ENCODE measurements around the gene TUBB2B. TPM values are rescaled to one million over a fixed set of nuclear protein-coding genes. Genes with fewer than 3 reads are reported as not detected.

Gene TUBB2B
- total RNA-seq, 2 donors from 2014 or later, result 253 to 304 TPM

- no peak overlapping the region for H3K27ac Mint-ChIP-seq
- Histone ChIP-seq H3K9me3 (ENCODE audit: control insufficient read depth, low read length) (no peaks in the 10 kb centered on the region), H3K4me1 (ENCODE audit: control insufficient read depth, insufficient read depth, low read length) (no peaks in the 10 kb centered on the region), H3K36me3 (ENCODE audit: control insufficient read depth, insufficient read depth, low read length) (peaks cover 5% of the 10 kb centered on the region), H3K9ac (ENCODE audit: extremely low read depth, low read length, poor library complexity, severe bottlenecking) (no peak overlapping the region), H3K27ac (ENCODE audit: low read depth, low read length) (no peak overlapping the region), H3K27me3 (ENCODE audit: control insufficient read depth, insufficient read depth, low read length, poor library complexity, severe bottlenecking) (no peaks in the 10 kb centered on the region), H3K4me3 (ENCODE audit: low read length) (no peak overlapping the region)
- H3K27me3 Mint-ChIP-seq (ENCODE audit: insufficient read depth), result no peaks in the 10 kb centered on the region
- no peak overlapping the region for H3K4me3 Mint-ChIP-seq
- peaks cover 8% of the 10 kb centered on the region for H3K4me1 Mint-ChIP-seq
- DNase-seq, result no peak
- no peaks in the 10 kb centered on the region for H3K9me3 Mint-ChIP-seq
- TF ChIP-seq, protein P1, sequence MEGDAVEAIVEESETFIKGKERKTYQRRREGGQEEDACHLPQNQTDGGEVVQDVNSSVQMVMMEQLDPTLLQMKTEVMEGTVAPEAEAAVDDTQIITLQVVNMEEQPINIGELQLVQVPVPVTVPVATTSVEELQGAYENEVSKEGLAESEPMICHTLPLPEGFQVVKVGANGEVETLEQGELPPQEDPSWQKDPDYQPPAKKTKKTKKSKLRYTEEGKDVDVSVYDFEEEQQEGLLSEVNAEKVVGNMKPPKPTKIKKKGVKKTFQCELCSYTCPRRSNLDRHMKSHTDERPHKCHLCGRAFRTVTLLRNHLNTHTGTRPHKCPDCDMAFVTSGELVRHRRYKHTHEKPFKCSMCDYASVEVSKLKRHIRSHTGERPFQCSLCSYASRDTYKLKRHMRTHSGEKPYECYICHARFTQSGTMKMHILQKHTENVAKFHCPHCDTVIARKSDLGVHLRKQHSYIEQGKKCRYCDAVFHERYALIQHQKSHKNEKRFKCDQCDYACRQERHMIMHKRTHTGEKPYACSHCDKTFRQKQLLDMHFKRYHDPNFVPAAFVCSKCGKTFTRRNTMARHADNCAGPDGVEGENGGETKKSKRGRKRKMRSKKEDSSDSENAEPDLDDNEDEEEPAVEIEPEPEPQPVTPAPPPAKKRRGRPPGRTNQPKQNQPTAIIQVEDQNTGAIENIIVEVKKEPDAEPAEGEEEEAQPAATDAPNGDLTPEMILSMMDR (conservative IDR thresholded peaks at IDR 0.05), result no peak
- H3K36me3 Mint-ChIP-seq (ENCODE audit: low read depth), result peaks cover 34% of the 10 kb centered on the region
- WGBS, 2 experiments (ENCODE audit: insufficient coverage in 1 of 2, insufficient read length in 1 of 2), result 74 to 78% methylated on average over 9 of the region's 9 CpGs
Observed at GRCh38 chr6:3265671-3266070, 38.2 kb upstream of the TUBB2B start.

DNA sequence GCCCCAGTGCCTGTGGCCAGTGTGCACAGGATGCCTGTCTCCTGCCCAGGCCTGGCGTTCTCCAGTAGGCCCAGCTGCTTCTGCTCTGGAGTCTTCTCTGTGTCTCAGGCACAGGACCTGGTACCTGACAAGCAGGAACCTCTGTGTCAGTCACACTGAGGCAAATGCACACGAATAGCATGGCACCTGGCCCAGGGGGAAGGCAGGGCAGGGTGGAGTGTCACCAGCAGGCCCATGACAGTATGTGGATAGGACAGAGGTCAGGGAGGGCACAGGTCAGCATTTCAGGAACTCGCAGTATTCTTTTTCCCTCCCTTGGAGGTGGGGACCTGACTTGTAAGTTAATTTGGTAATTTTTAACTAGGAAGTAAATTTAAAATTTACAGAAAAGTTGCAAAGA is 36.9 kb upstream of the TUBB2B start:
- H3K36me3 Mint-ChIP-seq (ENCODE audit: low read depth), result peaks cover 25% of the 10 kb centered on the region
- no peaks in the 10 kb centered on the region for H3K9me3 Mint-ChIP-seq
- TF ChIP-seq, protein P1 (conservative IDR thresholded peaks at IDR 0.05), result no peak
- WGBS, 2 experiments (ENCODE audit: insufficient coverage in 1 of 2, insufficient read length in 1 of 2), result 89 to 96% methylated on average over 1 to 3 of the region's 3 CpGs
- Histone ChIP-seq H3K27me3 (ENCODE audit: control insufficient read depth, insufficient read depth, low read length, poor library complexity, severe bottlenecking) (no peaks in the 10 kb centered on the region), H3K9me3 (ENCODE audit: control insufficient read depth, low read length) (no peaks in the 10 kb centered on the region), H3K9ac (ENCODE audit: extremely low read depth, low read length, poor library complexity, severe bottlenecking) (no peak overlapping the region), H3K27ac (ENCODE audit: low read depth, low read length) (no peak overlapping the region), H3K36me3 (ENCODE audit: control insufficient read depth, insufficient read depth, low read length) (peaks cover 4% of the 10 kb centered on the region), H3K4me3 (ENCODE audit: low read length) (no peak overlapping the region), H3K4me1 (ENCODE audit: control insufficient read depth, insufficient read depth, low read length) (no peaks in the 10 kb centered on the region)
- H3K4me1 Mint-ChIP-seq, result peaks cover 13% of the 10 kb centered on the region
- H3K27ac Mint-ChIP-seq, result no peak overlapping the region
- H3K4me3 Mint-ChIP-seq, result no peak overlapping the region
- DNase-seq, result no peak
- no peaks in the 10 kb centered on the region for H3K27me3 Mint-ChIP-seq (ENCODE audit: insufficient read depth)

DNA sequence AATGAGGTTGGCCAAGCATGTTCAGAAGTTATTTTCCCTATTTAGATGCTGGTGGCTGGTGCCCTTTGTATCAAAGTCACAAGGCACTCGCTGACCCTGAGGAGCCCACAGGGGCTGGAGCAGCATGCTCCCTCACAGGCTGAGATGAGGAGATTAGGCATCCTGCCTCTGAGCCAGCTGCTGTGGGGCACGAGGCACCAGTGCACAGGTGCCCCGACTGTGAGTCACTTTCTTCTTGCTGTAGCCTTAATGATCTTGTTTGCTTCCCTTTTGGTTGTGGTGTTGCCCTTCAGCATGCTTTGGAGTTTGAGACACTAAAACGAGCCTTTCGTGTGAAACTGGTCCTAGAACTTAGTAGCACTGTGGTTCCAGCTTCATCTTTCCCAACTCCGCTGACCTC is 35.6 kb upstream of the TUBB2B start:
- H3K27me3 ChIP-seq (ENCODE audit: control insufficient read depth, insufficient read depth, low read length, poor library complexity, severe bottlenecking), result no peaks in the 10 kb centered on the region
- H3K9me3 ChIP-seq (ENCODE audit: control insufficient read depth, low read length), result no peaks in the 10 kb centered on the region
- Mint-ChIP-seq H3K27ac (no peak overlapping the region), H3K27me3 (ENCODE audit: insufficient read depth) (peaks cover 3% of the 10 kb centered on the region), H3K36me3 (ENCODE audit: low read depth) (peaks cover 14% of the 10 kb centered on the region), H3K4me3 (no peak overlapping the region), H3K4me1 (peaks cover 13% of the 10 kb centered on the region), H3K9me3 (no peaks in the 10 kb centered on the region)
- no peak overlapping the region for H3K27ac ChIP-seq (ENCODE audit: low read depth, low read length)
- no peak overlapping the region for H3K4me3 ChIP-seq (ENCODE audit: low read length)
- DNase-seq, result no peak
- TF ChIP-seq, protein P1 (conservative IDR thresholded peaks at IDR 0.05), result no peak
- no peaks in the 10 kb centered on the region for H3K4me1 ChIP-seq (ENCODE audit: control insufficient read depth, insufficient read depth, low read length)
- 91 to 92% methylated on average over 6 of the region's 6 CpGs for WGBS, 2 experiments (ENCODE audit: insufficient coverage in 1 of 2, insufficient read length in 1 of 2)
- H3K36me3 ChIP-seq (ENCODE audit: control insufficient read depth, insufficient read depth, low read length), result no peaks in the 10 kb centered on the region
- H3K9ac ChIP-seq (ENCODE audit: extremely low read depth, low read length, poor library complexity, severe bottlenecking), result no peak overlapping the region
